ENCODE measurements around the gene KIAA0825.

KIAA0825 gene

DNA sequence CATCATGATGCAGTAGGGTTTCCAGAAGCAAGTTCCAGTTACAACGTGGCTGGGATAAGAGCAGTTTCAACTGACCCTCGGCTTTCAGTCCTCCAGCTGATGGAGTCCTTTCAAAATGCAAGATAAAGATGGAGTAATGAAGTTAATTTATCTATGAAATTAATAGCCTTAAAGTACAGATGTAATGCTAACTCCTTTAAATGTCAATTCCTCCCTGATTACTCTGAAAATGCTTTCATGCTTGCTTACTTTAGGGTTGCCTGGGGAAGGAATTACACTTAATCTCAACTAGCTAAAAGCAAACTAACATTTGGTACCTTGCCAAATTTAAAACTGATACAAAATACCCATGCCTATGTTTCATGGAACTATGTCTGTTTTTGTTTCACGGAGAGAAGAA, 178.4 kb downstream of the KIAA0825 start:
- no peak for DNase-seq (ENCODE audit: low read depth)

DNA sequence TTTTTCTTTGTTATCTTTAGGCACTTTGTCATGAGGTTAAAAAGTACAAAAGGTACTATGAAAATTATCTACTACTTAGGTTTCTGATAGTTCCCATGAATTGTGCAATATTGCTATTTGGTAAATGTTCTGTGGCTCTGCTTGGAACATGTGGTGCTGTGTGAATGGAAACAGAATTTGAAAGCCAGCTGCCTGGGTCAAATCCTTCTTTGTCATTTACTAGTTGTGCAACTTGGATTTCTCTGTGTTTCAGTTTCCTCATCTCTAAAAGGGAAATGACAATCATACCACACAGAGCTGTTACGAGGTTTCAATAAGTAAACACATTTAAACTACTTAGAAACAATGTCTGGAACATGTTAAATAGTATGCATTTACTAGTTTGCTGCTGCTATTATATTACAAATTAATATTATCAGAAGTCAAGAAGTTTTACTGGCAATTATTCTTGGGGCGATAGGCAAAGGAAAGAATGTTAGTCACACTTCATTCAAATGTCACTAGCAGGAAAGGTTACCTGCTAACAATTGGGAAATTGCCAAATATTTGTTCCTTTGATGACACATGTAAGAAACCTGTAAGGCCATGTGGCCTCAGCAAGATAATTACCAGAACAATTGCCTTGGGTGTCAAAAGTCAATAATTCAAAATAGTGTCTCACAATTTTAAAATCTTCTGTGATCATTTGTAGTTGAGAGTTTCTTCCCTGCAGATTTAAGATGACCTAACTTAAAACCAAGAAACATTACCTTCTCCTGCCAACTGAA, 184.8 kb downstream of the KIAA0825 start:
- DNase-seq (ENCODE audit: low read depth), result no peak

DNA sequence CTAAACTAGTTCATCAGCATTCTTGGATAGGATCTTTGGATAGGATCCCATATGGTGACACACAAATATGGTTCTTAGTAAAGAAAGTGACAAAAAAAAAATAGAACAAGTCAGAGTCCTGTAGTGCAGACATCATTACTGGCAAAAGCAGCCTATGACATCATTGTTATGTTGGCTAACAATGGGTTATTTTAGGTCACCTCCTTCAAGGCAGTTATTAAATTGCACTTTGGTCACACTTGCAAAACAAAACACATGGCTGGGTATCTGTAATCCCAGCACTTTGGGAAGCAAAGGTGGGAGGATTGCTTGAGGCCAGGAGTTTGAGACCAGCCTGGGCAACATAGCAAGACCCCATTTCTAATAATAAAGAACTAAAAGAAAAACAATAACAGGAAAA, 185.9 kb downstream of the KIAA0825 start:
- DNase-seq (ENCODE audit: low read depth), result no peak

DNA sequence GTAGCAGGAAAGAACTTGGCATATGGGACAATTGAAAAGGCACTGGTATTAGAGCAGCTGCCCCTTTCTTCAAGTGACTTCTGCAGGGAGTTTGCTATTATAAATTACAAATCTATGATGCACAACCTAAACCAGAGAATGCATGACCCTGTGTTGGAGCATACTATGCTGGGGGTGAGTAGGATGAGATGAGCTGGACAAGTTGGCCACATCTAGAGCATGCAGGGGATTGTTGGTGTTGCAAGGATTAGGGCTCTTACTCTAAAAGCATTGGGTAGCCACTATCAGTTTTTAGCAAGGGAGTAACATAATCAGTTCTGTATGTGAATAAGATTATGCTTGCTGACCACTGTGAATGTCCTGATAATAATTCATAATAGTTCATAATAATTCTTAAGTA, 186.7 kb downstream of the KIAA0825 start:
- DNase-seq (ENCODE audit: low read depth), result no peak

DNA sequence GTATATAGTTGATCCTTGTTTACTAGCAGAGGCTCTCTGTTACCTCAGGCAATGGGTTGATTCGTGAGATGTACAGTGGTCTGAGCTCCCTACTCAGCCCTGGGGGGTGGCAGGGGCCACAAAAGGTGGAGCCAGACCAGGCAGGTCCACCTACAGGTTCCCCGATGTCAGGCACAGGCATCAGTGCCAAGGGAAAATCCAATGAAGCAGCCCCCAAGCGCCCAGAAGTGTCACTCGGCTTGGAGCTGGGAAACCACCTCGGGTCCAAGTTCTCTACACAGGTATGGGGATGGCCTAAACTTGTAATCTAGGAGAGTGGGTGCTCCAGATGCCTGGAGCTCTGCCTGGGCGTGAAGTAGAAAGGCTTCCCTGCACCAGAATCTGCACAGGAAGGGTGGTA, 188.8 kb downstream of the KIAA0825 start:
- DNase-seq (ENCODE audit: low read depth), result no peak

DNA sequence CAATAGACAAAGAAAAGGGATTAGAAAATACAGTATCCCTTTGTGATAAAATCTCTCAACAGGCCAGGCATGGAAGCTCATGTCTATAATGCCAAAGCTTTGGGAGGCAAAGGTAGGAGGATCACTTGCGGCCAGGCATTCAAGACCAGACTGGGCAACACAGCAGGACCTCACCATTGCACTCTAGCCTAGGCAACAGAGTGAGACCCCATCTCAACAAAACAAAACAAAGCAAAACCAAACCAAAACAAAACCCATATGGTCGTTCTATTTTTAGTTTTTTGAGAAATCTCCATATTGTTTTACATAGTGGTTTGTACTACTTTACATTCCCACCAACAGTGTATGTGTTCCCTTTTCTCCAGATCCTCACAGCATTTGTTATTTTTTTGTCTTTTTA, 193.0 kb downstream of the KIAA0825 start:
- no peak for DNase-seq (ENCODE audit: low read depth)

DNA sequence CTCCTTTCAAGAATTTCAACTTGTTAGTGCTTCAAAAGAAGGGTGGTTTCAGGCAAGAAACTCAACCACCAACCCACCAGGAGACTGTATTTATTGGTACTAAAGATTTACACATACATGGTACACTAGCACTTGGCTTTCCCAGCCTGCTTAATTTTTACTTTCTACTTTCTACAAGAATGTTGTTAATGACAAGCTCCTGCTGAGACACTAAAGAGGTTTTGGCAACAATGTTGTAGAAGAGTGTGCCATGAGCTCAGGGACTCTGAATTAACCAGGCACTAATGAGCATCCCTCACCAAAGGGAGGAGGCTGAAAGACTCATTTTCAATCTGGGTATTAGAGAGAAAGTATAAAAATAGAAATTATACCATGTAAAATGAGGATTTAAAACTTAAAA, 195.0 kb downstream of the KIAA0825 start:
- no peak for DNase-seq (ENCODE audit: low read depth)

DNA sequence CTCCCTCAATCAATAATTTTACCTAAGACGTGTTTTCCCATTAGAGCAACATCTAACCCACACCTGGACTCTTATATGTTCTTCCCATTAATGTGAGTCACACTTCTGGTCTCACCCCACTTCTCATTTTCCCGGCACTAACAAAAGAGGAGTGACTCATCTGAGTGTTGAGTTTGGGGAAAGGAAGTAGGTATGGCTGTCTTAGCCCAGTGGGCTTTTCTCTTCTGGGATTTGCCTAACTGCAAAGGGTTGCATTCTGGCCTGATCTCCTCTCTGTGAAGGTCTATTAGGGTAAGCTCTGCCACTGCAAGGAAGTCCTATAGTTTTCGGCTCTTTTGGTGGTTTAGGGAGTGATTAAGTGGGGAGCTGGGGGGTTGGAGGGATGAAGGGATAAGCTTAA, 195.6 kb downstream of the KIAA0825 start:
- no peak for DNase-seq (ENCODE audit: low read depth)

DNA sequence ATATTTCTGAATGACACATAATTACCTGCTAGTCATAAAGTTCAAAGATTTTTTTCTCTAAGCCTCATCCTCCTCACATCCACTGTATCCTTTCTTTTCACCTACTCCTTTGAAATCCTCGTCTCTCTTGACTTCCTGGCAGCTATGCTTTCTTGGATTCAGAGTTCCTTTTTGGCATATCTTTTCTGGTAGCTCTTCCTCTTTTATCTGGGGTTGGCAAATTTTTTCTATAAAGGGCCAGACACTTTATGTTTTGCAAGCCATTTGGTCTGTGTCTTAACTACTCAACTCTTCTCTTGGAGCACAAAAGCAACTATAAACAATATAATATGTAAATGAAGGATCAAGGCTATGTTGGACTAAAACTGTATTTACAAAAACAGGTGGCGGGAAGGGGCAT, 197.5 kb downstream of the KIAA0825 start:
- no peak for DNase-seq (ENCODE audit: low read depth)

DNA sequence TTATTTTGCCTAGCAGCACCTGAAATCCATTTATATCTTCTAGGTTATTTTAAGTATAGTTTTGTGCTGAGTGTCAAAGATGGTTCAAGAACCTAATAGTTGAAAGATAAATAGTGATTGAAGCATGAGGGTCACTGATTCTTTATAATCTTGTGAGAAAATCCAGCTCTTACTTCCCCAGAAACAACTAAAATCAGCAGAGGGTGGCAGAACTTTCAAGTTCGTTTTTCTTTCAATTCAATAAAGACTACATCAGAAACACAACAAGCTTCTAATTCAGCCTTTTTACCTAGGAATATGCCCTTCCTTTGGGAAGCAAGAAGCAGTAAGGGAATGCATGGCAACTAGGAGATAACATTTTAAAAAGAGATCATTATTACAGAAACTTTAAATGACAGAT, 202.6 kb downstream of the KIAA0825 start:
- no peak for DNase-seq (ENCODE audit: low read depth)

DNA sequence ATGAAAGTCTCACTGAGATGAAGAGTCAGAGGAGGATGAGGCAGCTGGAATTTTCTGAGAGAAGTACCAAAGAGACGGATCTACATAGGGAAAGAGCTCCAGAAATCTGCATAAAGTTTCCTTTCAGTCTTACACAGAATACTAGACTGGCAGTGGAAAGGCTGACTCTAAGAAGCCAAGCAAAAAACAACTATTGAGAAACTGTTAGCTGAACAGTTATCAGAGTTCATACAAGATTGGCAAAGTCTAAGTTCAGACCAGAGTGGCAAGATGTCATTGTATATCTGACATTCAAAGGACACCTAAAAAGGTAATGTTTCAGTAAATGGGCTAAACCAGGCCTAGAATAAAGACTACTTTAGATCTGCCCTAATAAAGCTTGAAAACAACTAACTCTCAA, 209.0 kb downstream of the KIAA0825 start:
- DNase-seq (ENCODE audit: low read depth), result no peak

DNA sequence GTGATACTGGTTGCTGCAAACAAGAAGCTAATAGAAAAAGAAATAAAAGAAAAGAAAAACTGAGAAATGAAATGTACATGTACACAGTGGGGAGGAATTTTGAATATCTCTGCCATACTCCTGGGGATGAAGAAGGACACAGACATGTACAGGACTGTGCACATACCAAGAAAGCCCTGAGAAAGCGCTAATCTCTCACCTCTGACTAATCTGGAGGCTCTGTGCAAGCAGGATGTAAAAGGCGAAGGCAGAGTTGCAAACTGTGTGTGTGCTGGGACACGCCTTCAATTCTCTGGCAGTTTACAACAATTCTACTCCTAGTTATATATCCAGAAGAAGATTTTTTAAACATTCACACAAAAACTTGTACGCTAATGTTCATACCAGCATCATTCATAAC, 211.4 kb downstream of the KIAA0825 start:
- DNase-seq (ENCODE audit: low read depth), result no peak

DNA sequence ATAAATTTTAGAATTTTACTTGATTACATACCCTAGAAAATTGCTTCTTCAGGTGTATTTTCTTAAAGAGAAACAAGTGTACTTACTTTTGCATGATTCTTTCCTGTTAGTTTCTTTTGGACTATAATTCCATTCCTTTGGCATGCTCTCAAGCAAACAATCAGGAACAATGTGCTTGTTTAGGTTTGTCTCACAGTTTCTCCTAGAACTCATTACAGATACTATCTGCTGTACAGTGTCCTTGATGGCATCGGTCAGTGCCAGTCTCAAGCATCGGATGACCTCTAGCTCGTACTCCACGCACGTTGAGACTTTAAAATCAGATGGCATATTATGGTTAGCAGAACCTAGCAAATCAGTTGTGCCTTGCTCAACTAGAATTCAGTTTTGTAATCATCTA, 214.9 kb downstream of the KIAA0825 start:
- no peak for DNase-seq (ENCODE audit: low read depth)

DNA sequence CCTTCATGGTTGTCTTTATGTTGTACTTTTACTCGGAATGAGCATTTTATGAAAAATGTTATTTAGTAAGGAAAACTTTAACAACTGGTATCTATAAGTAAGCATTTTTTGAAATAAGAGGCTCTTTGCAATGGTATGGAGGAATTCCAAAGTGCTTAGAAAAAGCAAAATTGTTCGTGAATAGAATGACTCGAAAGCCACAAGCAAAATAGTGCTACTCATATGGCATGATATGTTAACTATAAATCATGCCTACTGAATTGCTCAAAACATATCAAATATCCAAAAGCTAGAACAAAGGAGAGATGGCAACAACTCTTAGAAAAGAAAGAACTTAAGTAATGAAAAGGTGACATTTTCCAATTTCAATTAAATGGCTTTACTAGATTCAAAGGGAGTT, 216.3 kb downstream of the KIAA0825 start:
- DNase-seq (ENCODE audit: low read depth), result no peak

DNA sequence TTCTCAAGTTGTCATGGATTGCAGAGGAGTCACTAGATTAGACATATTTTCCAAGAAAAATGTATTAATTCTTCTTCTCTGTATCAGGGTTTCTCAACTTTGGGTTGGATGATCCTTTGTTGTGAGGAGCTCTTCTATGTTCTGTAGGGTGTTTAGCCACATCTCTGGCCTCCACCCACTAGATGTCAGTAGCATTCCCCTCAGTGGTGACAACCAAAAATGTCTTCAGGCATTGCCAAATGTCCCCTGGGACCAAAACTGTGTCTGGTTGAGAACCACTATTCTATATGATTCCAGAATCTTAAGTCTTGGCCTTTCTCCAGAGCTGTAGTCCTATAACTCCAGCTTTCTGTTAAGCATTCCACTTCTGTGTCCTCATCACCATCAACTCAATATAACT, 220.9 kb downstream of the KIAA0825 start:
- DNase-seq (ENCODE audit: low read depth), result no peak

DNA sequence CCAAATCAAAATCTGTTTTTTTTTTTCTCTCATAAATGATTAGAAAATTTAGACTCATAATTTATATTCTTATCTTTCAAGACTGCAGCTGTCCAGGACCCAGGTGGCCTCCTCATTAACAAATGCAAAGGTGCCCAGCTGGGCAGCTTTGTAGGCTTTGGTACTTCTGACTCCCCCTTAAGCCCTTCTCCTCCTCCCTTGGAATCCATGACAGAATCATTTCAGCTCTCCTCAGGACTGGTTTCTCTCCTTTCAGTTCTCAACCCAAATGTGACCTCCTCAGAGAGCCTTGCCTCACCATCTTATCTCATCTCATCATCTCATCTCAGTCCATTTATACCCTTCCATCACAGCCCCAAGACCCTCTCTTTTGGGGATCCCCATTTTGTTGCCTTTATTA, 221.7 kb downstream of the KIAA0825 start:
- no peak for DNase-seq (ENCODE audit: low read depth)

DNA sequence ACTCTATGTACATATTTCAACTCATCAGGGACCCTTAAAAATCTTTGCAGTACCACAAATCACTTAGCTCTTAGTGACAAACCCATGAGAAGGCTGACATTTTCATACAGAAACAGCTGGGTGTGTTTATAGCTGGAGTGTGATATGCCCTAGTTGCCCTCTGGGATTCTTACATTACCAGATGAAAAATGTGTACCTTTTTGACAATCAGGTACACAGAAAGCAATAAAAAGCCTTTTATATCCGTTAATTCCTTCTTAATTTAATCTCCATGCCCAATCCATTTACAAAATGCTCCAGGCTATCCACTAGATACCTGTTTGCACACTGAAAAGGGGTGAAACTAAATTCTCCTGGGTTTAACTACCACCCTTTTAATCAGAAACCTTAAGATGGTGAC, 222.9 kb downstream of the KIAA0825 start:
- DNase-seq (ENCODE audit: low read depth), result no peak

DNA sequence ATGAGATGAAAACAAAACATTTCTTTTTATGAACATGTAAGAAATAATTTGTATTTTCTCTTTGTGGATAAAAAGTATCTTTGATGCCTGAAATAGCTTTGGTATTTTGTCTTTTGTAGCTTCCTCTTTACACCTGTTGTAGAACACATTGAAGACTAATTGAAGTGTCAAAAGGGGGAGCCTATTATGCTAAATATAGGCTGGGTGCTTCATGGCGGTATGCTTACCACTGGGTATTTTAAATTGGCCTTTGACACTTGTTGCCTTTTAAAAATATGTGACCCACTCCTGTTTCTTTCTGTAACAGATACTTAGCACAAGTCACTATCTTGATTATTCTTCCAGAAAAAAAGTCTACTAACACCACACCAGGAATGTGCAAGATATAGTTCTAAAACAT, 226.4 kb downstream of the KIAA0825 start:
- DNase-seq (ENCODE audit: low read depth), result no peak

DNA sequence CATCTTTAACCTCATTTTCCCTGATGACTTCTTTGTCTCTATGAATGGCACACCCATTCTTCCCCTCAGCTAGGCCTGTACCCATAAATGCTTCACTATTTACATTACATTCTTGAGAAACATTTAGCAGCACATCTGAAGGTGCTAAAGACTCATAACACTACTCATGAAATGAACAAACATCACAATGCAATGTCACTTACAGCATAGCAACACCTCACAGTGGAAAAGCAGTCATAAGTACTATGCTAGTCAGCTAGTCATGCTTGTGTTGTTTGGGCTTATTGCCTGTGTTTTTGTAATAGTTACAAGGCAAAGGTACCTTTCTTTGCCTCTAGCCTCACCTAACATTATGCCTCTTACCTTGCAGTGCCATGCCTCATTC, 228.9 kb downstream of the KIAA0825 start:
- DNase-seq (ENCODE audit: low read depth), result no peak

DNA sequence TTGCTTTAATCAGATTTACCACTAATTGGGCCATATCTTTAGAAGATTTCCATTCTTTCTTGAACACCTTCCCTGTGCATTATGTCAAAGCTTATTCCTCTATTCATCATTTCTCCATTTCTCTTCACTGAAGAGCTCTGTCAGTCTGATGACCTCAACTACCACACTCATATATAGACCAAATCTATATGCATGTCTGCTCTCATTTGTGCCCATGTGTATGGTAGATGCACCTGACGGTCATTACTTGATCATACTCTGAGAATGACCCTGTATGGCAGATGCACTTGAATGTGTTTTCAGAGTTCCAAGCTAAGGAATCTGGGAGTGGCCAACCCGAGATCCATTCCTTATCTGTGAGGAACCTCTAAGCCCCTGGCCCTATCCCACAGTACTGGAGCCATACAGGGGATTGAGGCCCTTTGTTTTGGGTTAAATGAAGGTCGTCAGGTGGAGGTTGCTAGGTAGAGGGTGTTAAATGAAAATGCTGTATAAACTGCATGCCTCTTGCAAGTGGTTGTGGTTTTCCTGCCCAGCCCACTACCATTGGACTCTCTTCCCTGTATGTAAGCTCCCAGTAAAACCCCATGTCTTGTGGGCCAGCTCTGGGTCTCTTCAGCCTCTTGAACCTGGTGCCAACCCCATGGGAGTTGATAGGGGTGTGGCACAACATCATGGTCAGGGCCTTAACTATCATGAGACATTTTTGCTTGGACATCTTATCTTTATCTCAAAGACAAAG, 229.5 kb downstream of the KIAA0825 start:
- no peak for DNase-seq (ENCODE audit: low read depth)

DNA sequence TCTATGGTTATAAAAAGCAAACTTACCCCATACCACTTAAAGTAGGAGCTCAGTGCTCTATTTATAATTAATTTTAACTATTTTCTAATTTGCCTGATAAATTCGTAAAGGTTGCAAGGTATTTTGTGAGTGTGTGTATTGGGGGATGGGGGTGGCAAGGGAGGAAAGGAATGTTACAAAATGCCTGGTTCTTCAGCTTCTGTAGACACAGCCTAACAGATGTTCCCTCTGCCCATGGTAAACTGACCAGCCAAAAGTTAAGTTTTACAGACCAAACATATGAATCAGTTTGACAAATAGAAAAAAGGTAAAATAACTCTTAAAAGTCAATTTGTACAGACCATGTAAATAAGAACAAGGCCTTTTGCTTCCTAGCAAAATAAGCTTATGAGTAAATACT, 232.6 kb downstream of the KIAA0825 start:
- no peak for DNase-seq (ENCODE audit: low read depth)

DNA sequence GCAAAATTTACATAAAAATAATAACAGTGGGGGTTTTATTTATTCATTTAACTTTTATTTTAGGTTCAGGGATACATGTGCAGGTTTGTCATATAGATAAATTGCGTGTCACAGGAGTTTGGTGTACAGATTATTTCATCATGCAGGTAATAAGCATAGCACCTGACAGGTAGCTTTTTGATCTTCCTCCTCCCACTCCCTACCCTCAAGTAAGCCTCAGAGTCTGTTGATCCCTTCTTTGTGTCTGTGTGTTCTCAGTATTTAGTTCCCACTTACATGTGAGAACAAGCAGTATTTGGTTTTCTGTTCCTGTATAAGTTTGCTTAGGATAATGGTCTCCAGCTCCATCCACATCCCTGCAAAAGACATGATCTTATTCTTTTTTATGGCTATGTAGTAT, 240.3 kb downstream of the KIAA0825 start:
- DNase-seq (ENCODE audit: low read depth), result no peak

DNA sequence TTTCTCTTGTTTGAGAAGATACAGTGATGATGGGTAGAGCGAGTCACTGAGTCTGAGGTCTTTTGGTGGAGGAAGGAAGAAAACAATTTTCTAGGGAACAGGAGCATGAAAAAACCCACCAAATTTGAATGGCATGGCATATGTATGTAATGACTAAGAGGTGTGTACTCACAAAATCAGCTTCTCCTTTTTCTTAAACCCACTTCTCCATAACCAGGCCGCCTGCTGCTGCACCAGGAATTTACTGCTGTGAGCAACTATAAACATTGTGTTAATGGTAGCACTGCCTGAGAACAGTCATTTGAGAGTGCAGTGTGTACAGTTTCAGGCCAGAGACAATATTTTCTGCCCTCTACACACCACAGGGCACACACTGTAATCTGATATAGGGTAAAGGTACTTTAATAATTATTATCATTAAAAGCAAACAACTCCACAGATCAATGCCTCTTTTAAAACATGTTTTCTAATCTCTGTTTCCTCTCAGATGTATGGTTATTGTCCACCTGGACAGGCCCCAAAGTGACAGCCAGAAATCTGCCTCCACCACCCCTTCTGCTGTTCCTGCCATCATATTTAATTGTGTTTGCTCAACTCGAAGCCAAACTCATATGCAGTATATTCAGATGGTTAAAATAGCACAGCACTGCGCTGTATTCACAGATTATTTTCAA, 241.6 kb downstream of the KIAA0825 start:
- no peak for DNase-seq (ENCODE audit: low read depth)

Data from activated T-cell treated with anti-CD3 and anti-CD28 coated beads for 1 hour (primary cell).